NCI-H2107 (cell line): ENCODE results near the gene KEL.

ENCODE experiments used
- DNase-seq: peaks from one replicate; lab custom pipeline; 2025; lab: John Stamatoyannopoulos, UW

KEL gene

DNA sequence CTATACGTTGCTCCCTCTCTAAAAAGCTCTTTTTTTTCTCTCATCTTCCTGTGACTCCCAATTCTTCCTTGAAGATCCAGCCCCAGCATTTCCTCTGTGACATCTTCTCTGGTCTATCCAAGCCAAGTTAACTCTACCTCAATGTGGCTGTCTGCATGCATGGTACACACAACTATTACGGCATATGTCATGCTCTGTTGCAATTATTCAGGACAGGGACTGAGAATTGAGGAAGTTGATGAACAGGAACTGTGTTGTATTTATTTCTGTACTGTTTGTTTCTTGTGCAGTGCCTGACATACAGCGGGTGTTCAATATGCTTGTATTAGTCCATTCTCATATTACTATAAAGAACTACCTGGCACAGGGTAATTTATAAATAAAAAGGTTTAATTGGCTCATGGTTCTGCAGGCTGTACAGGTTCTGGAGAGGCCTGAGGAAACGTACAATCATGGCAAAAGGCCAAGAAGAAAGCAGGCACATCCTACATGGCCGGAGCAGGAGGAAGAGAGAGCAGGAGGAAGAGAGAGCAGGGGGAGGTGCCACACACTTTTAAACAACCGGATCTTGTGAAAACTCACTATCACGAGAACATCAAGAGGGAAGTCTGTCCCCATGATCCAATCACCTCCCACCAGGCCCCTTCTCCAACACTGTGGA lies 34.9 kb downstream of the KEL start:
- no peak for DNase-seq

DNA sequence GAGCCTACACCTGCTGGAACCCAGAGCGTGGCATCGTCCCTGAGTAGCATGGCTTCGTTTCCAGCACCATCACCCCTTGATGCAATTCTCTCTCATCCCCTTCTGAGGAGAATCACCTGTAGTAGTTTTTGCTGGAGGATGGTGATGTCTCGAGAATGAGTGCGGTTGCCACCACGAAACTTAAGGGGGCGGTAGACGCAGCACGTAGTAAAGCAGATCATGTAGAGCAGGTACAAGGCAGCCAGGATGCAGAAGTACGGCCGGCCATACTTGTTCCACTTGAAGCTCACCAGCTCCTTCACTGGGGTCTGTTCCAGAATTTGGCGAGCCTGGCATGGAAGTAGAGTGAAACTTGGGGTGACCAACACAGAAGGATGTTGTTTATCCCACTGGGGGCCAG lies 36.8 kb downstream of the KEL start:
- DNase-seq, result no peak

DNA sequence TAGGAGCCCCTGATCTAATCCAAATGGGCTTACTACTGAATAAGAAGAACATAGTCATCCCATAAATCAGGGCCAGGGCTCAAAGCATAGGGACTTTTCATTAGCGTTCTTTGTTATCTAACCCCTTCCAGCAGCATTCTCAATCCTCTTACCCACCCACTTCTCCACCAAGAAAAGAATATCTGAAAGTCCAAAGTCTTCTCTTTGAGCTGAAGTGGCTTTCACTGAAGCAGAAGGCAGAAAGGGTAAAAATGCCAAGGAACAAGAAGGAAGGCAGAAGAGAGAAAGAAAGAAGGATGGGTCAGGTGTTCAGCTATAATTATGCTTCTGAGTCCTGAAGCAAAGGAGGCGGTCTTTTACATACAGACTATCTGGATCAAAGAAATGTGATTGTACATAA lies 38.8 kb downstream of the KEL start:
- DNase-seq, result no peak

DNA sequence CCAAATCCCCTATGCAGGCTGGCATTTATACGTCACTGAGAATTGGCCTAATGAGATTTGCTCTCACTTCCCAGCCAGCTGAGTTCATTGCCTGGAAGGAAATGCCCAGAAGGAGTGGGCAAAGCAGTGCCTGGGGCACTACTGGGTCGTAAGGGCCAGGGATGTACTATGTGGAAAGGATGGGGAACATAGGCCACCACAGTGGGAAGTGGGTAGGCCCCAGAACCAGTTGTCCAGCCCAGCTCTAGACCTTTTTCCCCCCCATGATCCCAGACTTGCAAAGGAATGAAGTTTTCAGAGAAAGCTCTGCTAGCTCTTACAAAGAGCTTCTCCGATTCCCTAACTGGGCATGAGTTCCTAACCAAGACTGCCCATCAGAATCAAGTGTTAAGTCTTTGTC lies 42.5 kb downstream of the KEL start:
- DNase-seq, result no peak

DNA sequence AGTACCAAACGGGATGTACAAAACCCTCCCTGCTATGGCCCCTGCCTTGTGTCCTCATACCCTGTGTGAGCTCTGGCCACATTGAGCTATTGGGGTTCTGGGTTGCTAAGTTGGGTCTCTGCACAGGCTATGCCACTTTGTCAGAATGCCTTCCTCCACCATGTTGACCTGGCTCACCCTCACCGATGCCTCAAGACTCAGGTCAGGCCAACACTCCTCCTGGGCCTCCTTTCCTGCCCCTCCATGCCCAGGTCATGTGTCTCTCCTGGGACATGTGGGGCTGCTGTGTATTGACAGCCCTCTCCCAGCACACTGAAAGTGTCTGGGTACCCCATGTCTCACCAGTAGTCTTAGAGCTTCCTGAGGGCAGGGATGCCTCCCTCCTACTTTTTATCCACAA lies 43.3 kb downstream of the KEL start:
- DNase-seq, result no peak

DNA sequence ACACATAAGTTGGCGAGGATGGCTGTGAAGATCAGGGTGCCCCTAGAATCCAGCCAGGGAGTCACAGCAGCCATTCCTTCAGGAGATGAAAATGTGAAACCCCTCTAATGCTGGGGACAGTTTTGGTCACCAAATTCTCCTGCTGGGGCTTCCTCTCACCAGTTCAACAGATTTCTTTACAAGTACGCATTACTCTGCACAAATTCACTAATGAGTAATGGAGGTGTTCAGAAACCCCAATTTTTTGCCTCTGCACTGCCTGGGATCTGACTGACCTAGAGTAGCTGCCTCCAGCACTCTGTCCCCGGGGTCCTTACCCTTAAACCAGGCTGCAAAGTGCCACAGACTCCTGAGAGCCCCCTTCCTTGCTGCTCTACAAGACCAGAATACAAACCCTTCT lies 44.7 kb downstream of the KEL start:
- DNase-seq, result no peak

DNA sequence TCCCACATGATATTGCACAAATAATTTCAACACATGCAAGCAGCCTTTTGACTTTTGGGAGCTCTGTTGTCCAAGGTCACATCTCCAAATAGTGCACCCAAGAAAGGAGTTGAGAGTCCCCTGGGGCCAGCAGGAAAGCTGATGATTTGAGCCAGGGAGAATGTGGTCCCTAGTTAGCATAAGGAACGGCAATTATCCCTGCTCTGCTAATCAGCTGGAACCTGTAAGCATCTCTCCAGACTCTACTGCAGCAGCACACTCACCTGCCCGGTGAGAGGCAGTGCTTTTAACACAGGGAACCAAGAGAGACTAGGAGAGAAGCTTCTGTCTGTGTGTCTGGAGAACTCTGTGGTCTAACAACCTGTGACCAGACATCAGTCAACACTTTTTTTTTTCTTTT lies 45.7 kb downstream of the KEL start:
- DNase-seq, result no peak

DNA sequence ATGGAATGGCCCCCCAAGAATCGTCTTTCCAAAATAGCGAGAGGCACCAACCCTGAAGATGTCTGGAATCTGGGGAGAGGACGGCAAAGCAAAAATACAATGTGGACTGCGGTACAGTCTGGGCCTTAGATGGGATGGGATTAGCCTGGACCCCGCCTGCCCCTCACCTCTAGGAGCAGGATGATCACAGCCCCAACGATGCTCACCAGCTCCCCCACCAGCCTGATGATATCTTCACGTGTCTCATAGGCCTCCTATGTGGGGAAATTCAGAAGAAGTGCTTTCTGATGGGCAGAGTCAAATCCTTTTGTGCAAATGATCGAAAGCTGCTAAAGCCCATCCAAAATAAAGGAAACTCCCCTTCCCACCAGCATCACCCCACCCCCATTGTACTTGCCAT lies 46.8 kb downstream of the KEL start:
- no peak for DNase-seq

DNA sequence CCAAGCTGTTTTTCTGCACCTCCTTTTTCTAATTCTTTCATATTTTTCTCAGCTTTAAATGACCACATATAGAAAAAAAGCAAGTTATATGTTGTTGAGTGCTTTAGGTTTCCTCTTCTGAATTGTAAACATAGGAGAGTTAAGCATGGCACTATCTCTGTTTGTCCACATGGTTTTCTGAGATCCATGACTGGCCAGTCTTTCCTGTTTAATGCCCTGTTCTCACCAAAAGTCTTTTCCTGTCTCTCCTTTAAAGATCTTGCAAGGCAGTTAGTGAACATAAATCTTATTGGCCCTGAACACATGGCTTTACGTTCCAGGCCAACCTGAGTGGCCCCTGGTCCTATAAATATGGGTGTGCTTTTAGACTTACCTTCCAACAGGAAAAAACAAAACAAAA lies 48.0 kb downstream of the KEL start:
- DNase-seq, result no peak

DNA sequence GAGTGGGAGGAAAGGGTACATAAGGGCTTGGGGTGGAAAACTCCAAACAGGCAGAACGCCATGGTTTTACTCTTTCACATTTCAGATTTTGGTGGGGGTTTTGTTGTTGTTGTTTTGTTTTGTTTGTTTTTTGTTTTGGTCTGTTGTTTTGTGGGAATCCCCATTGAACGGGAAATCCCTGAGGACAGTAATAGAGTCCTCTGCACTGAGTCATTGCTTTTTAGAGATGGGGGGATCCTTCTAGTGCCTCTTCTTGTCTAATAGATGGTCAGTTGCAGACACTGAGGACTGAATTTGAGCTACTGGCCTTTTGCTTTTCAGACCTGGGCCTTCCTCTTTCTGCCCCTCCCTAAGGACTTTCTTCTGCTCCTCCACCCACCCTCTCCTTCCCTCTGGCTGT lies 48.6 kb downstream of the KEL start:
- no peak for DNase-seq

DNA sequence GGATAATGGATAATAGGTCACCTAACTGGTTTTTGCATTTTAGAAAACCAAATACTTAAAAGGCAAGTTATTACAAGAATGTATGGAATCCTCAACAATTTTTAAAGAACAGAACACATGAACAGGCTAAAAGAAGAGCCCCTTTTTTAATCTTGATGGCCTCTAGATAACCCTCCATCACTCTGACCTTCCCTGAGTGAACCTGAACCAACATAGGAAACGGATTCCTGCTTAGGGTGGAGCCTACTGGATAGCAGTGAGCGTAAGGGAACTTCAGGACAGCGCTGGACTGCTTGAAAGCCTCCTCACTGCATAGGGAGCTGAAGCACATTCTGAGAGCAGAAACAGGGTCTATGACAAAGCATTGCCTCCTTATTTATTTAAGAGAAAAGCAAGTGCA lies 49.1 kb downstream of the KEL start:
- no peak for DNase-seq

DNA sequence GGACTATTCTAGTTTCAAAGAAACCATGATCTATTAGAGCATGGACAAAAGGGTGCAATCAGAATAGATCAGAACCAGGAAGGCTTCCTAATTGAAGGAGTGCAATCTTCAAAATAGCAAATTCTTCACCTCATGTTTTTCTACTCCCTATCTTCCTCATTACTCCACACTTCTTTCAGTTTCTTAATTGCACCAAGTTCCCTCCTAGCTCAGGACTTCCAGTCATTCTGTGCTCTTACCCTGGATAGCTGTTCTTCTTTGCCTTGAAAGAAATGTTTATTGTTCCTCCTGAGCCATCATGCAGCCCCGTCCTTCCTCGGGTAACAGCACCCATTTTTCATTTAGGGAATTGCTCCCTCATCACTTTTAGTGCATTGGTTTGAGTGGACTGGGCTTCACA lies 51.7 kb downstream of the KEL start:
- no peak for DNase-seq

DNA sequence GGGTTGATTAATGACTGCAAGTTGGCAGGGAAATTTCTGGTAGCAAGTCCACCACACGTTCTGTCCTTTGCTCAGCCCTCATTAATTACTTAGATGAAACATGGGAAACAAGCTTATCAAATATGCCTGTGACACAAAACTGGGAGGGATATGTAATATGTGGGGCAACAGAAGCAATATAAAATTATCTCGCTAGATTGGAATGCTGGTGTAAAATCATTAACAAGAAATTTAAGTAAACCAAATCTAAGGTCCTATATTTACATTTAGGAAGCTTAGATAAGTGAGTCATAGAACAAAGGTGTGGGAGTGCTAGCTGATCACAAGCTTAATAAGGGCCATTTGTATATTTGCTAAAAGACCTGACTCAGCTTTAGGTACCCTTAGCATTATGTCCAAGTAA lies 52.1 kb downstream of the KEL start:
- no peak for DNase-seq

DNA sequence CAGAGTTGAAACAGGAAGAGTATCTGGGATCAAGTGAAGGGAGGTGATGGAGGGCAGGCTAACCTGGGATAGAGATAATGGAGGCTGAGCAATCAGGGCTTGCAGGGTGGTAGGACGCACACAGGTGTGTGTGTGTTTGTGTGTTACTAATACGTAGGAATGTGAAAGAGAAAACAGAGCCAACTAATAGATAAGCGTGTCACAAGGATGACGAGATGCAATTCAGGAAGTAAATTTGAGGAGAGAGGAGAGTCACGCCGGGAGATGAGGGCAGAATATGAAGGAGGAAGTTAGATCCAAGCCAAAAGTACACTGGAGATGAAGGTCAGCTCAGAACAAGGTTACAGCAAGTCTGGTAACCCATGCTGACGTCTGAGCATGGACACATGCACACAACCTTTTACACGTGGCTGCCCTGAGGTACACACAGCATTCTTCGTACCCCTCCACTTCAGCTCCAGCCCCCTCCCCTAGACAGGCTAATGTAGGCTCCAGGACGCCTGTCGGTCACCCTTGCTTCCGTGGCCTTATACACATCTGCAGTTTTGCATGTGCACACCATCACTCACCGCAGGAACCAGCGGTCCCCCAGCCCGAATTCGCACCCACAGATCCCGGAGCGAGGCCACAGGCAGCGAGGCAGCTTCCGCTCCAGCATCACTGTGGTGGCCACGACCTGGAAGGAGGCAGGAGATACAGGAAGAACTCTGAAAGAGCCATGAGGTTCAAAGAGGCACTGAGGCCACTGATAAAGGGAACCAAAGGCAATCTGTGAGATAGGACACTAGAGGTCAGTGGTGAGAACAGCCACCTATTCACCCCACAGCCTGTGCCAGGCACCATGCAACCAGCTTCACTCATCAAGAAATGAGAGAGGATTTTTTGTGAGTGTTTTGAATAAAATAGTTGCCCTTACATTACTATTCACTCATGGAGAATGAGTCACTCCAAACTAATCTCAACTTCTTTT lies 53.0 kb downstream of the KEL start:
- DNase-seq, result no peak

DNA sequence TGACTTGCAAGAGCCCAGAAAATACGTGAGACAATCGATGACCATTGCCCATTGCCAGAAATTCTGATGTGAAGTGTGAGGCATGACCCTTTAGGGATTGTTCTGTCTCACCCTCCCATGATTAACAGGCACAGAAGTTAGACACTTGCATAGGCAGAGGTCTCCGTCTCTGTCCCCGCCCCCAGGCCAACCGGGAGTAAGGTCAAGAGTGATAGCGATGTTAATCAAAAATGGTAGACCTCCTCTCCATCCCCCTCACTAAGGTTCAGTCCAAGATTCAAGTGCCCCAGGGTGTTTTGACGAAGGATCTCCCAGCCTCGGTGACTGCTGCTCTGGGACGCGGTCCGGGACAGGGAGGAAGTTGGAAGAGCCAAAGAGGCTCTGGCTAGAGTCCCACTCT lies 53.9 kb downstream of the KEL start:
- no peak for DNase-seq

DNA sequence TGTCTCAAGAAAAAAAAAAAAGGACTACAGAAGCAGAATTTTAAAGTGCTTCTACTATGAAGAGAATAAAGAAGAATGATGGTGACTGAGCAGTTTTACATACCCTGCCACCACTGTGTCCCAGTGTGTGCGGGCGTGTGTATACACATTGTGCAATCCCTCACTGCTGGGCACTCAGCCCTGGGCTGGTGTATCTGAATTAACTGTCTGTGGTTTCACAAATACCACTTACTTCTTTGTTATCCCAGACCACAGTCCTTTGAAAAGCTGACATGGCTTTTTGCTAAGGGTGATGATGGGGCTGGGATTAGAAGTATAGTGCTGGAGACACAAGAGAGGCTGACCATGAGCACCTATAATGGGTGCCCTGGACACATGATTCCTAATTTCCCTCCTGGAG lies 55.5 kb downstream of the KEL start:
- DNase-seq, result no peak

DNA sequence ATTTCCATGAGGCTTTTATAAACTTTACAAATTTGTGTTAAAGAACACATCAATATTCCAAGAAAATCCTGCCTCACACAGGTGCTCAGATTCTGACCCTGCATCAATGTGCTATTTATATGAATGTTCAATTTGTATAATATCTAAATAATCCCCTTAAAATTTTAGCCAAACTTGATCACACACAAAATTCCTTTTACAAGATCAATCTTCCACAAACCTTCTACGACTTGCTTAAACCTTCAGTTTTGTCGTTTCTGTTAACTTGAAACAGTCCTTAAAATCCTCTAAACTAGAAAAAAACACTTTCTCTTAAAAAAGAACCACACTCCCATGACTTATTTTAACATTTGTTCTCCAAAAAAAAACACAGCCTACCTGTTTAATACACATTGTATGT lies 56.4 kb downstream of the KEL start:
- DNase-seq, result no peak

DNA sequence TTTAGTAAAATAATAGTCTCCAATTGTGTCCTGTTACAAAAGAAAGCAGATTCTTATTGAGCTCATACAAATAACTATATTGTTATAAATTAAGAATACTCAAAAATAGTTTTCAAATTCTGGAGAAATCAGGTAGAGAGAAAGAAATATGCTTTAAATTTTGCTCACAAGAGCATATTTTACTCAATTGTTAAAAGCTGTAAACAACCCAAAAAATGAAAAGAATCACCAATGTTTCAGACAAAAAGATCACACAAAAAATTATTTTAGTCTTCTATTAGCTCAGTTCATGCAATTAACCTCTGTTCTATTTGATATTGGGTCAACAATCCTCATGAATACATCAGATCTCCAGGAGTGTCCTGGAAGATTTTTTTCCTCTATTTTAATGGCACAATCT lies 58.0 kb downstream of the KEL start:
- no peak for DNase-seq

DNA sequence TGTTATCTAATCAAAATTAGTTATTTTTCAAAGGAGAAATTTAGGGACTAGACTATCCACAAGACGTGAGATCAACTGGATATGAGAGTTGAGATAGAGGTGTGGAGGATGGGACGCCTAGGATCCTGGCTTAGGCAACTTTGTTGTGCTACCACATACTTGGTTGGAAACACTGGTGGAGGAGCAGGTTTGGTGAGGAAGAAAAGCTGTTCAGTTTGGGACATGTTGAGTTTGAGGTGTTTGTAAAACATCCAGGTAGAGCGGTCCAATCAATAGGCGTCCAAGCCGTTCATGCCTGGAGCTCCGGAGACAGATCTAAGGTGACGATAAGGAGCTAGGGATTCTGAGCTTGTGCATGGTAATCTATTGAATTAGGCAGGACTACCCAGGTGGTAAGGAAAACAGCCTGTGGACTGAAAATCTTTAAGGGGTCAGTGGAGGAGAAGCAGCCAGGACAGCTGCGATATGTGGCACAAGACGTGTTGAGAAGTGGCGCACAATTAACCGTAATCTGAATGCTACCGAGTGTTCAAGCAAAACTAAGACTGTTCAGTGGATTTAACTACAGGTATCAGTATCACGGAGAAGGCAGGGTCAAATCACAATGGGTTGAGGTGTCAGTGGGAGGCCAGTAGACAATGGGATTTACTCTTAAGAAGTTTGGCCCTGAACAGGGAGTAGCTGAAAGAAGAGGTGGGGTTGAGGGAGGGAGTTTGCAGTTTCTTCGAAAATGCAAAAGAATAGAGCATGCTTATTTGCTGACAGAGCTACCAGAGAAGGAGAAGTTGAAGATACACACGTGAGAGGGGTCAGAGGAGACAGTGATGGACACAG lies 60.5 kb downstream of the KEL start:
- no peak for DNase-seq

DNA sequence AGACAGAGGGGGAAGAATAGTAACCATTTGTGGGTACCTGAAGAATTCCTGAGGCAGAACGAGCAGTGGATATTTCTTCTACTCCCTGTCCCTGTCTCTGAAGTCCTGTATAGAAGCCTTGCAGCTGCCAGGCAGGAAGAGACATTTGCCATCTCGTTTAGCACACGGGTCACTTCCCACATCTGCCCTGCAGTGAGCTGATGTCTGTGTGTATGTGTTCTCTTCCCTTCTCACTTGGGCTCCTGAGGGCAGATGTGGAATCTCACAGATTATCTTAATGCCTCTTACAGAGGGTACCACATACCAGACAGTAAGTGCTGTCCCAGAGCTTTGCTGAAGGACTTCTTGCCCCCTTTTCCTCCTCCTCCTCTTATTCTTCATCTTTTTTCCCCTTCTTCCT lies 62.5 kb downstream of the KEL start:
- no peak for DNase-seq

DNA sequence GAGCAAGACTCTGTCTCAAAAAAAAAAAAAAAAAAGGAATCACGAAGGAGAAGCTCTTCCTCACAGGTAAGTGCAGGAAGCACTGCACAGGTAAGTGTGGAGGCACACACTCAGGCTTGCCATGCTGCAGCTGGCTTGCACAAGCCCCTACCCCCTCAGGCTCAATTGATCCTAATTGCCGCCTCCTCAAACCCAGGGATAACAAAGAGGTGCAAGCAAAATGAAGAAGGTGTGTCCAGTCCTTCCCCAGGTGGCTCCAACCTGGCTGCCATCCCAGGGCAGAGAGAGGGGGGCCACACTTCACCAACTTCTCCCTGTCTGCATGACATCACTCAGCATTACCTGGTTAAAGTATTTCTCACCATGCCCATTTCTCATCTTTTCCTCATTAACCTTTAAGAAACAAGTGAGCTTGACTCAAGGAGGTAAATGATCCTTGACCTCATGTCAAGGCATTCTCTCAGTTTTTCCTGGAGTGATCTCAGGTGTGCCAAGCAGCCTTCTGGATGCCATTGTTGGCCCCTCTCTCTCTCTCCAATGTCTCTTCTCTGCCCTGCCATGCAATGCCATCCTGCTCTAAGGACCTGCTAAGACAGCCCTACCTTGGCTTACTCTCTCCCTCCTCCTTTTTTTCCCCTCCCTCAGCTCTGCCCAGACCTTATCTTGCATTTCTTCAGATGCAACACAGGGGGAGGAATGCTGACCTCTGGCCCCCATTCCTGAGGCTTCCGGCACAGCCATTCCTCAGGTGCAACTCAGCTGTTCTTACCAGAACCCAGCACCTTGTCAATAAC lies 63.6 kb downstream of the KEL start:
- DNase-seq, result no peak

DNA sequence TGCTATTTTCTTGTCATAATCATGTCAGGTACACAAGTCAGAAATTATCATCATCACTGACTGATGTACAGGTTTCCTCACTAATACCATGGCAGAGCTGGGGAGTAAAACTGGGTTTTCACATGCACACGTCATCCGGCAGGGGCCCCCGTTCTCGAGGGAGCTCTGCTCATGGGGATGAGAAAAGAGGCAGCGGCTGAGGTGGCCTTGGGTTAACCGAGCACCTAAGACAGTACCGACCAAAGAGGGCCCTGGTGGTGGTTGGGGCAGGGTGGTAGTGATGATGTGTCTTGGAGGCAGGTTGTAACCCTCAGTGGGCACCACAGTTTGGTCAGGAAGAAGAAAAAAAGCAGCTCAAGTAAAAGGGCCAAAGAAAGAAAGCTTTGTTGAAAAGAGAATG lies 64.5 kb downstream of the KEL start:
- no peak for DNase-seq
